ENCODE measurements around the gene YWHAB. TPM values are rescaled to one million over a fixed set of nuclear protein-coding genes. Genes with fewer than 3 reads are reported as not detected.
A peak's percentile ranks its signal among the peaks of the same experiment; 100 is the strongest.
"Not testable (repeated sequence)": the region's sequence is repeated elsewhere in the genome, so short reads cannot be mapped to it uniquely, and the experiment has no call there.

YWHAB gene
- total RNA-seq, 4 donors from 2014 or later, result 121 to 140 (median 130) TPM

GRCh38 chr20:44866703-44867335 is 18.7 kb upstream of the YWHAB start:
- TF ChIP-seq POLR2AphosphoS5 (IDR thresholded peaks at IDR 0.05), result no peak
- no peak for TF ChIP-seq POLR2A (IDR thresholded peaks at IDR 0.05; ENCODE audit: low read depth)
- TF ChIP-seq CTCF (IDR thresholded peaks at IDR 0.05), result no peak
- no peak for TF ChIP-seq EP300 (IDR thresholded peaks at IDR 0.05)
- Histone ChIP-seq H3K9me3 (no peaks in the 10 kb centered on the region), H3K27ac (replicated peaks in 1 of 4) (no peak overlapping the region), H3K4me1 (peaks cover 21 to 39% (median 34%) of the 10 kb centered on the region in 4 donors), H3K36me3 (no peaks in the 10 kb centered on the region), H3K27me3 (no peaks in the 10 kb centered on the region), H3K4me3 (peak overlapping the region in 1 of 4 donors; percentile 46)
- intact Hi-C loops (cut with DNase I), result loop anchor here (1.0 to 5.0 kb wide), 3 partner anchors 60 to 182 kb away; no protein-coding TSS in a partner anchor
- WGBS, result 76% methylated on average over 8 of the region's 8 CpGs
- DNase-seq (ENCODE audit: extremely low spot score), result no peak

GRCh38 chr20:44869471-44869870 is 16.0 kb upstream of the YWHAB start:
- H3K27ac ChIP-seq (replicated peaks in 1 of 4), result no peak overlapping the region
- 78% methylated on average over 5 of the region's 5 CpGs for WGBS
- H3K27me3 ChIP-seq, result no peaks in the 10 kb centered on the region
- H3K4me3 ChIP-seq, result no peak overlapping the region
- no peak for DNase-seq (ENCODE audit: extremely low spot score)
- H3K36me3 ChIP-seq, result no peaks in the 10 kb centered on the region
- H3K4me1 ChIP-seq, result peaks cover 7 to 18% (median 10%) of the 10 kb centered on the region in 4 donors
- intact Hi-C loops (cut with DNase I), result loop anchor here (5.0 kb wide), 1 partner anchor 62 kb away; no protein-coding TSS in a partner anchor
- TF ChIP-seq EP300 (IDR thresholded peaks at IDR 0.05) (no peak), POLR2AphosphoS5 (IDR thresholded peaks at IDR 0.05) (no peak), CTCF (IDR thresholded peaks at IDR 0.05) (no peak), POLR2A (IDR thresholded peaks at IDR 0.05; ENCODE audit: low read depth) (no peak)
- no peaks in the 10 kb centered on the region for H3K9me3 ChIP-seq

- intact Hi-C loops (cut with DNase I), result loop anchor here (10.0 kb wide), 1 partner anchor 668 kb away; the partner anchor contains the start of gene OSER1
- H3K9me3 ChIP-seq; DNase-seq (ENCODE audit: extremely low spot score); H3K27me3 ChIP-seq; H3K4me3 ChIP-seq; H3K27ac ChIP-seq (replicated peaks in 1 of 4); H3K36me3 ChIP-seq: not testable (repeated sequence)
- H3K4me1 ChIP-seq, result peaks cover 18 to 24% (median 21%) of the 10 kb centered on the region in 4 donors
- over 99% methylated on average over 4 of the region's 4 CpGs for WGBS
These were observed 3.1 kb upstream of the YWHAB start for GRCh38 chr20:44882360-44882759.

- H3K36me3 ChIP-seq, result peaks cover 0 to 5% (median 0%) of the 10 kb centered on the region in 4 donors
- peaks cover 28 to 34% (median 31%) of the 10 kb centered on the region in 4 donors for H3K4me1 ChIP-seq
- no peak overlapping the region for H3K27ac ChIP-seq (replicated peaks in 1 of 4)
- DNase-seq (ENCODE audit: extremely low spot score), result no peak
- no peak overlapping the region for H3K4me3 ChIP-seq
- intact Hi-C loops (cut with DNase I), result loop anchor here (10.0 kb wide), 1 partner anchor 669 kb away; the partner anchor contains the start of gene OSER1
- H3K9me3 ChIP-seq, result no peaks in the 10 kb centered on the region
- WGBS, result 82% methylated on average over 7 of the region's 7 CpGs
- no peaks in the 10 kb centered on the region for H3K27me3 ChIP-seq
- no peak for TF ChIP-seq CTCF (IDR thresholded peaks at IDR 0.05)
- TF ChIP-seq POLR2A (IDR thresholded peaks at IDR 0.05; ENCODE audit: low read depth), result no peak
These were observed 2.1 kb upstream of the YWHAB start for GRCh38 chr20:44883214-44883902.

- 3% methylated on average over 14 of the region's 14 CpGs for WGBS
- H3K36me3 ChIP-seq, result peaks cover 0 to 6% (median 0%) of the 10 kb centered on the region in 4 donors
- no peaks in the 10 kb centered on the region for H3K9me3 ChIP-seq
- H3K27ac ChIP-seq (replicated peaks in 1 of 4), result peak overlapping the region; percentile 95 to 99 (median 98)
- no peak for DNase-seq (ENCODE audit: extremely low spot score)
- peak overlapping the region; percentile 83 to 98 (median 90) for H3K4me3 ChIP-seq
- peaks cover 42 to 49% (median 47%) of the 10 kb centered on the region in 4 donors for H3K4me1 ChIP-seq
- intact Hi-C loops (cut with DNase I), result loop anchor here (5.0 to 10.0 kb wide), 2 partner anchors 82 to 670 kb away; partner anchors contain the start of genes OSER1 and STK4
- no peaks in the 10 kb centered on the region for H3K27me3 ChIP-seq
- TF ChIP-seq POLR2A (IDR thresholded peaks at IDR 0.05; ENCODE audit: low read depth), result no peak
- TF ChIP-seq CTCF (IDR thresholded peaks at IDR 0.05), result no peak
These were observed 556 bp upstream of the YWHAB start for GRCh38 chr20:44884907-44885391.

Measured in esophagus muscularis mucosa (tissue), 4 donors.